ENCODE results near the gene NFATC1. TPM values are rescaled to one million over a fixed set of nuclear protein-coding genes. Genes with fewer than 3 reads are reported as not detected.

Gene NFATC1
- total and polyA plus RNA-seq, 2 experiments from 2014 or later: 7.5 to 9.8 TPM

- Histone ChIP-seq H3K9me3 (ENCODE audit: low read depth) (no peaks in the 10 kb centered on the region), H3K9ac (no peak overlapping the region), H3K9me2 (ENCODE audit: insufficient read depth) (no peaks in the 10 kb centered on the region), H3K4me3 (no peak overlapping the region), H3K27me3 (replicated peaks; ENCODE audit: insufficient read depth) (no peaks in the 10 kb centered on the region), H4K20me1 (ENCODE audit: insufficient read depth) (no peaks in the 10 kb centered on the region), H3K79me2 (ENCODE audit: insufficient read depth) (no peaks in the 10 kb centered on the region), H3F3A (ENCODE audit: insufficient read depth) (peaks cover 5% of the 10 kb centered on the region; the same call in 1 of the 2 replicates), H2AFZ (no peak overlapping the region), H3K36me3 (ENCODE audit: low read depth) (no peaks in the 10 kb centered on the region), H3K4me2 (ENCODE audit: unreplicated experiment) (no peak overlapping the region), H3K4me1 (ENCODE audit: insufficient read depth) (peaks cover 4% of the 10 kb centered on the region), H3K27ac (no peak overlapping the region)
- in situ Hi-C loops (cut with MboI): no loop called here
- TF ChIP-seq EZH2phosphoT487 (IDR thresholded peaks at IDR 0.05; ENCODE audit: insufficient read depth, low read depth) (no peak), EZH2 (IDR thresholded peaks at IDR 0.05; ENCODE audit: insufficient read depth, poor library complexity, severe bottlenecking) (no peak)
- no peak for DNase-seq
- 79 to 84% methylated on average over 8 to 16 of the region's 16 CpGs for WGBS, 2 experiments (ENCODE audit: low coverage in 1 of 2, low lambda C conversion rate in 2 of 2, missing lambda C conversion rate in 2 of 2)
These were observed 94.3 kb downstream of the NFATC1 start for GRCh38 chr18:79489899-79490625.

DNA sequence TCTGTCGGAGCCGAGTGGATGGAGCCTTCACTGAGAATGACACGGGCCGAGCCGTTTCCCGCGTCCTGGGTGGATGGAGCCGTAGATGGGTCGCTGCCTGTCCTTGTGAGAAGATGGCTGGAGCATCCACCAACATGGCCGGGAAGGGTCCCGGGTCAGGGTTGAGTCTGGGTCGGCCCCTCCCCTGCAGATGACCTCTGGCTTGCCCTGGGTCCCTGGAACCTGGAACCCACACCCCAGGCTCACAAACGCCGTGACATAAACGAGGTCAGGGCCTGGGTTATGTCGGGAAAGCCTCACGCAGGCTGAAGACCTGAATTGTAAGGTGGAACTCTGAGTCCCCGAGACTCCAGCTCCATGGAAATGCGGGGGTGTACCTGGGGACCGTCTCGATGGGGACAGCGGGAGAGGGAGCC is 94.9 kb downstream of the NFATC1 start:
- no peak overlapping the region for H2AFZ ChIP-seq
- H3K36me3 ChIP-seq (ENCODE audit: low read depth): no peaks in the 10 kb centered on the region
- H3K9me3 ChIP-seq (ENCODE audit: low read depth): no peaks in the 10 kb centered on the region
- H3K9ac ChIP-seq: no peak overlapping the region
- in situ Hi-C loops (cut with MboI): no loop called here
- no peak overlapping the region for H3K4me3 ChIP-seq
- H3K27me3 ChIP-seq (replicated peaks; ENCODE audit: insufficient read depth): no peaks in the 10 kb centered on the region
- no peaks in the 10 kb centered on the region for H3K79me2 ChIP-seq (ENCODE audit: insufficient read depth)
- H3F3A ChIP-seq (ENCODE audit: insufficient read depth): peaks cover 3% of the 10 kb centered on the region; the same call in 1 of the 2 replicates
- no peaks in the 10 kb centered on the region for H4K20me1 ChIP-seq (ENCODE audit: insufficient read depth)
- no peak for DNase-seq
- no peak overlapping the region for H3K27ac ChIP-seq
- peaks cover 4% of the 10 kb centered on the region for H3K4me1 ChIP-seq (ENCODE audit: insufficient read depth)
- H3K4me2 ChIP-seq (ENCODE audit: unreplicated experiment): no peak overlapping the region
- WGBS, 2 experiments (ENCODE audit: low coverage in 1 of 2, low lambda C conversion rate in 2 of 2, missing lambda C conversion rate in 2 of 2): 78 to 81% methylated on average over 20 to 21 of the region's 22 CpGs
- no peaks in the 10 kb centered on the region for H3K9me2 ChIP-seq (ENCODE audit: insufficient read depth)
- TF ChIP-seq EZH2phosphoT487 (IDR thresholded peaks at IDR 0.05; ENCODE audit: insufficient read depth, low read depth): no peak
- TF ChIP-seq EZH2 (IDR thresholded peaks at IDR 0.05; ENCODE audit: insufficient read depth, poor library complexity, severe bottlenecking): no peak

DNA sequence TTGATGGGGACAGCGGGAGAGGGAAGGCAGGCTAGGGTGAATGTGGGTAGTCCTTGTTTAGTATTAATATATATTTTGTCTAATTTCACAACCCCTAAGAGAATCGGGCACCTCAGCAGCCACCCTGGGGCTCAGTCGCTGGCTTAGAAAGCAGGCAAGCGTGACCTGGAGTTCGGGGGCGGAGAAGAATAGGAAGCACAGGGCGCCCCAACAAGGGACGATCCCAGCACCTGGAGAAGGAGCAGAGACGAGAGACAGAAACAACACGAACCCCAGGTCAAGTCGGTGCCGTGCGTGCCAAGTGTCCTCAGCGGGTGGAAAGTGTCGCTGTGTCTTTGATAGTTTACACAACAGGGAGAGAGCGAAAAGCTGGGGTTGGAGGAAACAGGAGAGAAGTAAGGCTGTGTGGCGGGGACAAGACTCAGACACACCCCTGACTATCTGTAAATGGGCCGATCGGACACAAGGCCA is 95.4 kb downstream of the NFATC1 start:
- 89 to 96% methylated on average over 17 to 19 of the region's 19 CpGs for WGBS, 2 experiments (ENCODE audit: low coverage in 1 of 2, low lambda C conversion rate in 2 of 2, missing lambda C conversion rate in 2 of 2)
- H2AFZ ChIP-seq: no peak overlapping the region
- H4K20me1 ChIP-seq (ENCODE audit: insufficient read depth): no peaks in the 10 kb centered on the region
- no peak overlapping the region for H3K4me2 ChIP-seq (ENCODE audit: unreplicated experiment)
- H3K9ac ChIP-seq: no peak overlapping the region
- no peaks in the 10 kb centered on the region for H3K79me2 ChIP-seq (ENCODE audit: insufficient read depth)
- H3K36me3 ChIP-seq (ENCODE audit: low read depth): no peaks in the 10 kb centered on the region
- peaks cover 3% of the 10 kb centered on the region for H3K4me1 ChIP-seq (ENCODE audit: insufficient read depth)
- no peak overlapping the region for H3K27ac ChIP-seq
- H3F3A ChIP-seq (ENCODE audit: insufficient read depth): no peaks in the 10 kb centered on the region
- in situ Hi-C loops (cut with MboI): no loop called here
- no peaks in the 10 kb centered on the region for H3K27me3 ChIP-seq (replicated peaks; ENCODE audit: insufficient read depth)
- H3K4me3 ChIP-seq: no peak overlapping the region
- no peak for TF ChIP-seq EZH2phosphoT487 (IDR thresholded peaks at IDR 0.05; ENCODE audit: insufficient read depth, low read depth)
- no peak for TF ChIP-seq EZH2 (IDR thresholded peaks at IDR 0.05; ENCODE audit: insufficient read depth, poor library complexity, severe bottlenecking)
- H3K9me2 ChIP-seq (ENCODE audit: insufficient read depth): no peaks in the 10 kb centered on the region
- DNase-seq: no peak
- H3K9me3 ChIP-seq (ENCODE audit: low read depth): no peaks in the 10 kb centered on the region

GRCh38 chr18:79493211-79493800 is 97.6 kb downstream of the NFATC1 start:
- no peak overlapping the region for H3K4me3 ChIP-seq
- no peak for DNase-seq

More at GRCh38 chr18:79493211-79493800, 97.6 kb downstream of the NFATC1 start:
- H3K4me2 ChIP-seq (ENCODE audit: unreplicated experiment): no peak overlapping the region
- no peaks in the 10 kb centered on the region for H3K9me3 ChIP-seq (ENCODE audit: low read depth)
- H3K4me1 ChIP-seq (ENCODE audit: insufficient read depth): no peaks in the 10 kb centered on the region
- H3K27me3 ChIP-seq (replicated peaks; ENCODE audit: insufficient read depth): no peaks in the 10 kb centered on the region
- in situ Hi-C loops (cut with MboI): no loop called here
- H3K36me3 ChIP-seq (ENCODE audit: low read depth): no peaks in the 10 kb centered on the region
- no peak overlapping the region for H3K27ac ChIP-seq
- H3K9me2 ChIP-seq (ENCODE audit: insufficient read depth): no peaks in the 10 kb centered on the region
- H4K20me1 ChIP-seq (ENCODE audit: insufficient read depth): no peaks in the 10 kb centered on the region
- no peak overlapping the region for H3K9ac ChIP-seq
- H2AFZ ChIP-seq: no peak overlapping the region
- no peaks in the 10 kb centered on the region for H3K79me2 ChIP-seq (ENCODE audit: insufficient read depth)
- WGBS, 2 experiments (ENCODE audit: low coverage in 1 of 2, low lambda C conversion rate in 2 of 2, missing lambda C conversion rate in 2 of 2): 97% methylated on average over 58 to 65 of the region's 65 CpGs
- no peaks in the 10 kb centered on the region for H3F3A ChIP-seq (ENCODE audit: insufficient read depth)
- TF ChIP-seq EZH2phosphoT487 (IDR thresholded peaks at IDR 0.05; ENCODE audit: insufficient read depth, low read depth): no peak
- TF ChIP-seq EZH2 (IDR thresholded peaks at IDR 0.05; ENCODE audit: insufficient read depth, poor library complexity, severe bottlenecking): no peak
